Cardiac fibroblast (primary cell): Measurements from ENCODE around the gene ITGB2.

Experiments
- DNase-seq, 2 donors: peaks; one replicate each; pipeline versions ENCODE4 v3.0.0 to v3.0.0-alpha.2; 2010; ENCODE audit warnings: low read depth in 2 of 2
- H3K4me3 ChIP-seq, 2 donors: replicated peaks in 1 of 2; 1 replicate in 1 of 2; 2 replicates in 1 of 2; pipeline ENCODE4 v1.5.1; 2011; ENCODE audit warnings: low read depth in 2 of 2, low read length in 2 of 2, mild to moderate bottlenecking in 2 of 2, moderate library complexity in 1 of 2
- TF ChIP-seq, protein P1 (sequence below): IDR thresholded peaks from one replicate; pipeline ENCODE4 v1.5.1; 2011; ENCODE audit warnings: low read depth, mild to moderate bottlenecking, low read length, inconsistent platforms

ITGB2 gene

DNA sequence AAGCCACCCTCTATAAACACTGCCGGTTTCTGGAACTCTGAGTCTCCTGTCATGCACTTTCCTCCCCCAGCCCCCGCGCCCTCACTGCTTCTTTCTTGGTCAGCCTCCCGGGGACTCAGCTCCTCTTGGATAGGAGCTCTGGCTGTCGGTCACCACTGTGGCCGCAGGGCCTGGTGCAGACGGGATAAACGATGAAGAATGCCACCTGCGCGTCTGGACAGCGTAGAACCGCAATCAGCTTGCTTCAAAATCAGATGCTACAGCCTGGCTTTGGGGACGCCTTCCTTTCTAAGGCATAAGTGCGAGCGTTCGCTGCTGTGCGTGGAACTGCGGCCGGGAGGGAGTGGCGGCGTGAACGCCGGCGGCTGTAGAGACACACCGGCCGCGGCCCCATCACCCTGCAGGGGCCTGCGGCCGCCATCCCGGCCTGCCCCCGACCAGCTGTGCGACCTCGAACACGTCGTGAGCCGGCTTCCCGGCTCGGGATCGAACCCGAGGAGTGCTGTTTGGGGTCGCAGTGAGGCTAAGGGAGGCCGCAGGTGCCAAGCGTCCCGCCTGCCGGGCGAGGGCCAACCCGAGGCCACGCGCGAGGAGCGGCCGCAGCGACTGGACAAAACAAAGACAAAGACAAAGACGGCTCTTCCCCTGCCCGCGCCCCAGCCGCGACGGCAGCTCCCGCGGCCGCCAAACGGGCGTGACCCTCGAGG lies 47.9 kb downstream of the ITGB2 start:
- peak overlapping the region; percentile 82 to 90 for H3K4me3 ChIP-seq
- TF ChIP-seq, protein P1, sequence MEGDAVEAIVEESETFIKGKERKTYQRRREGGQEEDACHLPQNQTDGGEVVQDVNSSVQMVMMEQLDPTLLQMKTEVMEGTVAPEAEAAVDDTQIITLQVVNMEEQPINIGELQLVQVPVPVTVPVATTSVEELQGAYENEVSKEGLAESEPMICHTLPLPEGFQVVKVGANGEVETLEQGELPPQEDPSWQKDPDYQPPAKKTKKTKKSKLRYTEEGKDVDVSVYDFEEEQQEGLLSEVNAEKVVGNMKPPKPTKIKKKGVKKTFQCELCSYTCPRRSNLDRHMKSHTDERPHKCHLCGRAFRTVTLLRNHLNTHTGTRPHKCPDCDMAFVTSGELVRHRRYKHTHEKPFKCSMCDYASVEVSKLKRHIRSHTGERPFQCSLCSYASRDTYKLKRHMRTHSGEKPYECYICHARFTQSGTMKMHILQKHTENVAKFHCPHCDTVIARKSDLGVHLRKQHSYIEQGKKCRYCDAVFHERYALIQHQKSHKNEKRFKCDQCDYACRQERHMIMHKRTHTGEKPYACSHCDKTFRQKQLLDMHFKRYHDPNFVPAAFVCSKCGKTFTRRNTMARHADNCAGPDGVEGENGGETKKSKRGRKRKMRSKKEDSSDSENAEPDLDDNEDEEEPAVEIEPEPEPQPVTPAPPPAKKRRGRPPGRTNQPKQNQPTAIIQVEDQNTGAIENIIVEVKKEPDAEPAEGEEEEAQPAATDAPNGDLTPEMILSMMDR, result no peak
- DNase-seq, result peak; percentile 38 to 40

DNA sequence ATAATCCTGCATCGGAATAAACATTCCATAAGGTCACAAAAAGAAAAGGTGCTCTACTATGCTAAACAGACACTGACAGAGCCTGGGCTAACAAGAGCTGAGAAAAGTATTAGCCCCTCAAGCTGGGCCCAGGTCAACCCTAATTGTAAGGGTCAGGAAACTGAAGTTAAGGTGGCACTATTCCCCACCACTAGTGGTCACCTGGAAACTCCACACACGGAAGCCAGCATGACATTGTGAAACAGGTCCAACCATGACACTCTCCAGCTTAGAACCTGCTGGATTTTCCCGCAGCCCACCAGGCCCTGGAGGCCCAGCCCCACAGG lies 48.4 kb downstream of the ITGB2 start:
- no peak for DNase-seq
- TF ChIP-seq, protein P1, result no peak
- H3K4me3 ChIP-seq, result peak overlapping the region; percentile 82 to 90

DNA sequence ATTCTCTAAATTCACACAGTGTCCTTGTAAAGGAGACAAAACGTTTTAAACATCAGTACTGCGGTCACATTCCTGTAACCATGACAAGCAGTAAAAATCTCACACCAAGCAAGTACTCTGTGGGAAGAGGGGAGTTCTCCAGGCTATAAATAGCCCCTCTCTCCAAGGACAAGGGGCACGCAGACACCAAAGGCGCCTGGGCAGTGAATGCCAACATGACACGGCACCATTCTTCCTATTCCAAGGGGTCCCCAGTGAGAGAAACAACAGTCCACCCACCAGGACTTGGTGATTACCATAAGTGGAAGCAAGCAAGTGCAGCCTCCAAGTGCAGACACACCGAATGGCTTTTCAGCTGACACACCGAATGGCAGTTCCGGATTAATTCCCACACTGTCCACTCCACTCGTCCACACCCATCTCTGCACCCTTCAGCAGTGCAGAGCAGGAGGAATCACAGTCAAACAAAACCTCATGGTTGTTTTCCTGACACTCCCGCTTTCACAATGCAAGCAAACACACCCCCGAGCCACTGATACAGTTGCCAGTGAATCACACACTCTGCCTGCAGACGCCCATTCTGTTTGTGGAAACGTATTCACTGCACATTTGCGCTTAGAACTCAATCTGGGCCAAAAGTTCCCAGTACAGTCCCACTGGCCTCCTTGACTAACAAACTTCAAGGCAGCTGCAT lies 49.0 kb downstream of the ITGB2 start:
- peak overlapping the region; percentile 82 to 90 for H3K4me3 ChIP-seq
- TF ChIP-seq, protein P1, result no peak
- peak; percentile 83 to 91 for DNase-seq

DNA sequence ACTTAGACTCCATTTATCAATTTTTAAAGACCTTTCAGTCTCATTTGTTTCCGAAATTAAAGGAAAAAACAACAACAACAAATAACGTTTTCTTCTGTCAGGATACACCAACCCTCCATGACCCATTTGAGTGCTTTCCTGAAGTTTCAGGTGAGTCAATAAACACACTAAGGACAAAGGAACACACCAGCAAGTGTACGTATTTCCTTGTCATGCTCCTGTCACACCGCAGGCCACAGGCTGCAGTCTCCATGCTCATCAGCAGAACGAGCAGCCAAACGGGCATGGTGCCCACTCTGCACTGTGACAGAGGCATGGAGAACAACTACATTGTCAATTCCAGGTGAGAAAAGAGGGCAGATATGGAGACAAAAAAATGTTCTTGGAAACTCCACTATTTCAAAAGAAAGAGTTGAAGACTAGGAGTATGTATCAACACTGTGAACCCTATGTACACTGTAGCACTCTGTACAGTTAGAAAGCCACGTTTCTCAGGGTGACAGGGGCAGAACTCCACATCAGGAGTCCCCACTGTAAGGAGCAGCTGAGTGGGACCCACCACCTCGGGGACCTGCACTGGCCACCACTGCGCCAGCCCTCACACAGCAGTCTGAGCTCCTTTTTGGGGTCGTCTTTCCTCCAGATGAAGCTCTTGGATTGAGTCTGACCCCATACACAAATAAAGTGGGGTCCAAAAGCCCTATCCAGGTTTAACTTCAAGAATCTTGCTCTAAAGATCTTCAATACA lies 49.8 kb downstream of the ITGB2 start:
- TF ChIP-seq, protein P1, result no peak
- H3K4me3 ChIP-seq, result peak overlapping the region in 1 of 2 donors; percentile 90
- peak in 1 of 2 donors; percentile 22 for DNase-seq

DNA sequence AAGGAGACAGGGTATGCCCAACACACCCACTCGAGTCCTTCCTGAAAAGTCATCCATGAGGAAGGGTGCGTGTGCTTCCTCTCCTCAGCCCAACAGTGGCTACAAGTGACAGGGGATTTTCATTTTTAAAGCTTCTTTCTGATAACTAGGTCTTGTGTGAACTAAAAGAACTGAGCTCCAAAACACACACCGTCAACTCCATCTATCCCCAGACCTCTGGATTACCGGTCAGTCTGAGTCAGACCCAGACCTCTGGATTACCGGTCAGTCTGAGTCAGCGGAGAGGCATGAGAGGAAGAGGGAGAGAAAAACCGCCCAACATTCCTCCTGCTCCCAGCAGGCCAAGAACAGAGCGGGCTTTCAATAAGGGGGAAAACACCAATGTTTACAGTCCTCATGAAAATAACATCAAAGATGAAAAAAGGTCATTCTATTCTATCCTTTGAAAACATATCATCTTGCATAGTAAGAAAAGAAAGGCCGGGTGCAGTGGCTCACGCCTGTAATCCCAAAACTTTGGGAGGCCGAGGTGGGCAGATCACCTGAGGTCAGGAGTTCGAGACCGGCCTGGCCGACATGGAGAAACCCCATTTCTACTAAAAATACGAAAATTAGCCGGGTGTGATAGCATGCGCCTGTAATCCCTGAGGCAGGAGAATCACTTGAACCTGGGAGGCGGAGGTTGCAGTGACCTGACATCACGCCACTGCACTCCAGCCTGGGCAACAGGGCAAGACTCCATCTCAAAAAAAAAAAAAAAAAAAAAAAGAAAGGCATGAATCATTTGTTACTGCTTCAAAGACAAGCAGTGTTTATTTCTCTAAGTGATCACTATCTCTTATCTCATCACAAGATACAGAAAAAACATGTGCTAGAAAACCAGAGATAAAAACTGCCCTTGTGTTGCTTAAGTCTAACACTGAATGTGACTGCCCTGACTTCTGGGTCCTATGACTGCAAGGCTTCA lies 50.6 kb downstream of the ITGB2 start:
- peak; percentile 94 to 97 for DNase-seq
- TF ChIP-seq, protein P1, result no peak
- peak overlapping the region in 1 of 2 donors; percentile 90 for H3K4me3 ChIP-seq

DNA sequence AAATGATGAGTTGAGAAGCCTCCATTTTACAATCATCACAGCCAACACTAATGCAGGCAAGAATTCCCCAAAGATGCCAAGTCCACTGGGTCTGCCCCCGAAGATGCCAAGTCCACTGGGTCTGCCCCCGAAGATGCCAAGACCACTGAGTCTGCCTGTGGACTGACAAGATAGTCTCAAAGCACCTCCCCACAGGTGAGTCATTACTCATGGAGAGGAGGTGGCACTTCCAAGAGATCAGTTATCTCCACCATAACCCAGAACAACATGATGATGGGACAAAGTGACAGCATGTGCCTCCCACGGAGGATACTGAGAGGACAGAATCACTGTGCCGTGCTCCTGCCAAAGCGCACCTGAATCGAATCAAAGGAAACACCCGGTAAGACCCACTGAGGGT lies 52.0 kb downstream of the ITGB2 start:
- TF ChIP-seq, protein P1, result no peak
- DNase-seq, result no peak
- no peak overlapping the region for H3K4me3 ChIP-seq
